Embryonic facial prominence (tissue), 1 donor: ENCODE measurements around the gene SIMC1.

Source experiments
- DNase-seq: peaks from one replicate; pipeline ENCODE4 v3.0.0-alpha.2; 2016; ENCODE audit errors: extremely low spot score

The SIMC1 gene

GRCh38 chr5:176317534-176318374, 79.5 kb downstream of the SIMC1 start:
- no peak for DNase-seq

GRCh38 chr5:176319827-176320554, 81.8 kb downstream of the SIMC1 start:
- no peak for DNase-seq

- DNase-seq: no peak
Observed at GRCh38 chr5:176320577-176320976, 82.4 kb downstream of the SIMC1 start.

- no peak for DNase-seq
Observed at GRCh38 chr5:176334031-176334770, 96.0 kb downstream of the SIMC1 start.

- DNase-seq: no peak
Observed at GRCh38 chr5:176337913-176338312, 99.7 kb downstream of the SIMC1 start.

- no peak for DNase-seq
Observed at GRCh38 chr5:176339304-176339703, 101.1 kb downstream of the SIMC1 start.

- no peak for DNase-seq
Observed at GRCh38 chr5:176341325-176342157, 103.3 kb downstream of the SIMC1 start.

- DNase-seq: no peak
Observed at GRCh38 chr5:176342158-176342483, 103.9 kb downstream of the SIMC1 start.

- no peak for DNase-seq
Observed at GRCh38 chr5:176342766-176343458, 104.7 kb downstream of the SIMC1 start.

GRCh38 chr5:176350416-176350815, 112.2 kb downstream of the SIMC1 start:
- DNase-seq: no peak

GRCh38 chr5:176352116-176352878, 114.1 kb downstream of the SIMC1 start:
- no peak for DNase-seq

- no peak for DNase-seq
Observed at GRCh38 chr5:176353533-176353932, 115.3 kb downstream of the SIMC1 start.

- no peak for DNase-seq
Observed at GRCh38 chr5:176355400-176356178, 117.4 kb downstream of the SIMC1 start.

GRCh38 chr5:176356179-176356566, 117.9 kb downstream of the SIMC1 start:
- no peak for DNase-seq

GRCh38 chr5:176359658-176360057, 121.4 kb downstream of the SIMC1 start:
- no peak for DNase-seq

GRCh38 chr5:176360894-176361436, 122.7 kb downstream of the SIMC1 start:
- DNase-seq: no peak

GRCh38 chr5:176361437-176362232, 123.4 kb downstream of the SIMC1 start, which contains the start of gene KIAA1191:
Gene KIAA1191, minus strand, starts transcription at chr5:176361764. Its CDS starts 2,256 bp downstream, at chr5:176359508.
- DNase-seq: peak; percentile 82

GRCh38 chr5:176362233-176362490, 123.9 kb downstream of the SIMC1 start:
- DNase-seq: no peak
